Gastrocnemius medialis (tissue), 4 donors: Measurements from ENCODE around the gene SUGT1.

Experiments used
- CTCF ChIP-seq, 5 experiments: fragments of 450-650 bp in 3 of 5; fragments of 200-600 bp in 2 of 5; sonication (generic) in 2 of 5; IDR thresholded peaks in 4 of 5; conservative IDR thresholded peaks in 1 of 5; 1 replicate in 4 of 5; 2 replicates in 1 of 5; pipeline ENCODE4 v1.5.1; 2016 to 2019; ENCODE audit warnings: antibody characterized with exemption in 5 of 5, mild to moderate bottlenecking in 3 of 5, moderate library complexity in 3 of 5
- POLR2A ChIP-seq, 2 donors: fragments of 450-650 bp; IDR thresholded peaks; one replicate each; pipeline ENCODE4 v1.6.1; 2017; ENCODE audit warnings: antibody characterized with exemption in 2 of 2, mild to moderate bottlenecking in 2 of 2, moderate library complexity in 2 of 2

GRCh38 chr13:52703482-52703881 lies 50.8 kb downstream of the SUGT1 start:
- TF ChIP-seq CTCF (IDR thresholded peaks at IDR 0.05 in 4 of 5, conservative IDR thresholded peaks at IDR 0.05 in 1 of 5), result no peak
- TF ChIP-seq POLR2A (IDR thresholded peaks at IDR 0.05), result no peak
